BLaER1 (cell line): ENCODE measurements around the gene CPVL.

Experiments
- H3K27ac ChIP-seq: shearing (Covaris generic); formaldehyde crosslinking; 2 replicates; pipeline ENCODE4 v1.8.1; 2022
- H3K27me3 ChIP-seq: shearing (Covaris generic); formaldehyde crosslinking; 2 replicates; pipeline ENCODE4 v1.8.1; 2022
- H3K36me3 ChIP-seq: shearing (Covaris generic); formaldehyde crosslinking; 2 replicates; pipeline ENCODE4 v1.8.1; 2022
- H3K4me1 ChIP-seq: shearing (Covaris generic); formaldehyde crosslinking; 2 replicates; pipeline ENCODE4 v1.8.1; 2022
- H3K4me2 ChIP-seq: shearing (Covaris generic); formaldehyde crosslinking; 2 replicates; pipeline ENCODE4 v1.8.1; 2022
- H3K4me3 ChIP-seq: shearing (Covaris generic); formaldehyde crosslinking; 2 replicates; pipeline ENCODE4 v1.8.1; 2022
- H3K9ac ChIP-seq: shearing (Covaris generic); formaldehyde crosslinking; 2 replicates; pipeline ENCODE4 v1.8.1; 2022
- H3K9me3 ChIP-seq: shearing (Covaris generic); formaldehyde crosslinking; 2 replicates; pipeline ENCODE4 v1.8.1; 2022
- H4K20me1 ChIP-seq: shearing (Covaris generic); formaldehyde crosslinking; 2 replicates; pipeline ENCODE4 v1.8.1; 2022
- Cebpa-rat ChIP-seq: shearing (Covaris generic); IDR thresholded peaks from 2 replicates; pipeline ENCODE4 v1.8.1; 2022

CPVL gene

DNA sequence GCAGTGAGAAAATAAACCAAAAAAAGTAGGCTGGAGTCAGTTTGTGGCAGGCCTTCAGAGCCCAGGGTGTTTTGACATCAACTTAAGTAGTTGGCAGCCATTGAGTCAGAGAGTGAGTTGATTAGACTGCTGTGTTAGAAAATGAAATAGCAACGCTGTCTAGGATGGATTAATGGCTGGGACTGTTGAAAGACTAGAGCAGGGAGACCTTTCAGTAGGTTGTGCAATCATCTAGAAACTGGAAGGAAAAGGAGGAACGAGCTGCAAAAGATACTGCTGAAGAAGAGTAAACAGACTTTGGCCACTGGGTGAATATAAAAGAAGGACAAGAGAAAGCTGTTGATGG, 159.6 kb downstream of the CPVL start:
- Histone ChIP-seq H3K36me3 (no peaks in the 10 kb centered on the region), H3K4me2 (no peak overlapping the region)

DNA sequence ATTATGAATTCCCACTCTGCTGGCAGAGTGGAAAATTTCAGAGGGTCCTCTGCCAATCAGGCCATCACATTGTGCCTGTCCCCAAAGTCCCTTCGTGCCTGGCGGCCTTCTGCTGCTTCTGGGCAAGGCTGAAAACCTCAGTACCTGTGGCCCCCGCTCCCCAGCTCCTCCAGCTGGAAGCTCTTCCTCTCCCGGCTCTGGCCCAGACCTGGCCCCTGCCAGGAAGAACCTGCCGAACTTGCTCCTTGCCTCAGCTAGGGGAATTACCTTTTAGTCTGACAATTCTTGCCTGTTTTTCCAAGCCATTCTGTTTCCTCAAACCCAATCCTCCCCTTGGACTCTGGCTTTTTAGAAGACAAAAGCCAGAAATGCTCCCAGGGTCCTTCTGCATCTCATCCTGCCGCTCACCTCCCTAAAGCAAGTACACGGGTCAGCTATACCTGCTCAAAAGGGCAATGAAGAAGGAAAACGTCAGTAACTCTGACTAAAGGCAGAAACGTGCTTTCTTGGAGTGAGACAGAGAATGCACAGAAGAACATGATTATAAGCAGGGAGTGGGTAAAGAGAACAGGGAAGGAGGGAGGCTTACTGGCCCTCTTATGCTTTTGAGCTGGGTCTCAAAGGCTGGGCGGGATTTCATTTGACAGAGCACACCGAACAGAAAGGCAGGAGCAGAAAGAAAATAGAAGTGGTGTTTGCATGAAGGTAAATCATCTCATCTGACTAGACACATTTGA, 160.1 kb downstream of the CPVL start:
- H3K4me3 ChIP-seq, result no peak overlapping the region
- H3K27me3 ChIP-seq, result no peaks in the 10 kb centered on the region
- no peak for TF ChIP-seq Cebpa-rat
- H4K20me1 ChIP-seq, result no peaks in the 10 kb centered on the region
- H3K9ac ChIP-seq, result no peak overlapping the region
- no peak overlapping the region for H3K27ac ChIP-seq
- H3K36me3 ChIP-seq, result no peaks in the 10 kb centered on the region
- no peaks in the 10 kb centered on the region for H3K9me3 ChIP-seq
- H3K4me1 ChIP-seq, result peaks cover 7% of the 10 kb centered on the region
- H3K4me2 ChIP-seq, result no peak overlapping the region

More for the DNA sequence above, 159.6 kb downstream of the CPVL start:
- Histone ChIP-seq H3K4me3 (no peak overlapping the region), H3K9me3 (no peaks in the 10 kb centered on the region), H3K9ac (no peak overlapping the region), H3K27ac (no peak overlapping the region), H4K20me1 (no peaks in the 10 kb centered on the region), H3K4me1 (peaks cover 7% of the 10 kb centered on the region), H3K27me3 (no peaks in the 10 kb centered on the region)
- peak; percentile 33; the same call in 1 of the 2 replicates for TF ChIP-seq Cebpa-rat

DNA sequence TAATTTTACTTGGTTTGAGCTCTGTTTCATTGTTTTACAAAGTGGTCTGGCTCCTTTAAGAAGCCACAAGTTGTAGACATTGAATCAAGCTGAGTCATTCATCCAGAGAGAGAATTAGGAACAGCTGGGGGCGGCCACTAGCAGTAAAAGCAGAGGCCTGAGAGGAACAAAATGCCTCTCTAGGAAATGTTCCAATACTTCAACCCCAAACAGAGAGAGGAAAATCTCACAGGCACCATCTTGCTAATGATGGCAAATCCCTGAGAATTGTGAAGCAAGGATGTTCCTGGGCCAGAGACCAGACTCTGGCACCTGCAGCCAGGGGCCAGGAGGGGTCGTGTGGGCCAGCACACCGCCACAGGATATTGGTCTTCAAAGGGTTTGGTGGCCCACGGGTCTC, 161.7 kb downstream of the CPVL start:
- H3K9ac ChIP-seq, result no peak overlapping the region
- H3K4me1 ChIP-seq, result peaks cover 7% of the 10 kb centered on the region
- TF ChIP-seq Cebpa-rat, result no peak
- H4K20me1 ChIP-seq, result no peaks in the 10 kb centered on the region
- H3K36me3 ChIP-seq, result no peaks in the 10 kb centered on the region
- H3K9me3 ChIP-seq, result no peaks in the 10 kb centered on the region; the same call in 1 of the 2 replicates
- no peak overlapping the region for H3K4me3 ChIP-seq
- H3K27ac ChIP-seq, result no peak overlapping the region
- H3K4me2 ChIP-seq, result peak overlapping the region; percentile 25
- H3K27me3 ChIP-seq, result no peaks in the 10 kb centered on the region

DNA sequence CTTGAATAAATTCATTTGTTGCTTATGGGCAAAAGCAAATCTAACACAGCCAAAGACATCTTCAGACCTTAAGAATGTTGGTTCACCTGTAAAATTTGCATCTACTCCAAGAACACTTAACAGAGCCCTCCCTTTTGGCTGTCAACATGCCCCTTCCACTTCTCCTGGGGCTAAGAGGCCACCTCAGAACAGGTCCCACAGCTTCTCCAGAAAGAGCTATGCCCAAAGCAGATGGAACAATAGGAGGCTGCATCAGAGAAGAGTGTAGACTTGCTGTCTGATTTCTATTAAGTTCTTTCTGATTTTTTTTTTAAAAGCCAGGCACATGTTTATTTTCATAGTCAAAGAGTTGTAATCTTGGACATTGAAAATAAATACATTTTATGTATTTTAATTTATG, 162.1 kb downstream of the CPVL start:
- Histone ChIP-seq H3K9ac (no peak overlapping the region), H4K20me1 (no peaks in the 10 kb centered on the region), H3K4me1 (peaks cover 7% of the 10 kb centered on the region), H3K27ac (no peak overlapping the region), H3K4me2 (no peak overlapping the region), H3K9me3 (no peaks in the 10 kb centered on the region; the same call in 1 of the 2 replicates), H3K27me3 (no peaks in the 10 kb centered on the region), H3K4me3 (no peak overlapping the region), H3K36me3 (no peaks in the 10 kb centered on the region)
- TF ChIP-seq Cebpa-rat, result no peak

DNA sequence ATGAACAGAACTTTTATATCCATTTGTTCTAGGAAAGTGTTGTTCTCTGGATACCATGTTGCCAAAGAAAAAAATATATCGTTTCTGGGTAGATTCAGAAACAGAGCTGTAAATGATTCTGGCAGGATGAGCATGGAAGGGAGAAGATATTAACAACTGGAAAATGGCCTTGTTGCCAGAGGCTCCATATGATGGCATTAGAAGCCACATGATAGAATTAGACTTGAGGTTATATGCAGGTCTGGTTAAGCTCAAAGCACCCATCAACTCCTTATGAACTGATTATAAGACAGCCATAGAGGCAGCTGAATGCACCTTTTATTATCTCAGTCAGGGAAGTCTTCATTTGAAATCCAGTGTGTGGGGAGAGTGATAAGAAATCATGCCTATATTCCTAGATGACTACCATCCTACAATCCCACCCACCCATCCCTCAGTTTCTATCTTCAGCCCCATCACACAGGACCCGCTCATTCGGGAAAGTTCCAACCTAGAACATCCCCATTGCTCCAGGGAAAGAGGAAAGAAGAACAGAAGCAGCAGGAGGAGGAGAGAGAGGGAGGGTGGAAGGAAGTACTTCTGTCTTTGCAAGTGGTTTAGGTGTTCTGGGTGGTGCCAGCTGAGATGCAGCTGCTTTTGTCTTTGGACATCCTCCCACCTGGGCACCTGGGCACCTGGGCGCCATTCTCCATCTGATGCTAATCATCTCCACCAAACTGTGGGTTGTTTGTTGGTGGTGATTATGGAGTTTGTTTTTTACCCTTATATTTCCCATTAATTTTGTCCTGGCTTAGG, 162.7 kb downstream of the CPVL start:
- Histone ChIP-seq H3K36me3 (no peaks in the 10 kb centered on the region), H3K4me3 (no peak overlapping the region), H3K27ac (no peak overlapping the region), H3K4me1 (peaks cover 7% of the 10 kb centered on the region), H3K4me2 (no peak overlapping the region), H3K27me3 (no peaks in the 10 kb centered on the region), H3K9me3 (peaks cover 5% of the 10 kb centered on the region), H3K9ac (no peak overlapping the region), H4K20me1 (no peaks in the 10 kb centered on the region)
- no peak for TF ChIP-seq Cebpa-rat

DNA sequence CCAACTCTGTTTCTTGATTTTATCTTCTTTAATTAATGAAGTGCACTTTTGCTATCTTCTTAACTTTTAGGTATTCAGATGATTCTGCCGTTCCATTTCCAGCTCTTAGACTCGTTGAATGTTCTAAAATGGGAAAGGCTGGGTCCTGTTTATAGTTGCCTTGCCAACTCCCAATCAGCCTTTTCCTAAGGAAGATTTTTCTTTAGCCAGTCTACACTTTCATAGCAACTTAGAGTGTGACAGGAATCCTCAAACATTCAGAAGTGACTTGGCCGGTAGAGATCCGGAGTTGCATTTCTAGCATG, 165.2 kb downstream of the CPVL start:
- no peak for TF ChIP-seq Cebpa-rat
- H3K4me1 ChIP-seq, result peaks cover 7% of the 10 kb centered on the region
- no peak overlapping the region for H3K4me3 ChIP-seq
- no peak overlapping the region for H3K27ac ChIP-seq
- no peaks in the 10 kb centered on the region for H4K20me1 ChIP-seq
- no peaks in the 10 kb centered on the region for H3K36me3 ChIP-seq
- H3K4me2 ChIP-seq, result no peak overlapping the region
- no peak overlapping the region for H3K9ac ChIP-seq
- peaks cover 30% of the 10 kb centered on the region for H3K9me3 ChIP-seq
- no peaks in the 10 kb centered on the region for H3K27me3 ChIP-seq

DNA sequence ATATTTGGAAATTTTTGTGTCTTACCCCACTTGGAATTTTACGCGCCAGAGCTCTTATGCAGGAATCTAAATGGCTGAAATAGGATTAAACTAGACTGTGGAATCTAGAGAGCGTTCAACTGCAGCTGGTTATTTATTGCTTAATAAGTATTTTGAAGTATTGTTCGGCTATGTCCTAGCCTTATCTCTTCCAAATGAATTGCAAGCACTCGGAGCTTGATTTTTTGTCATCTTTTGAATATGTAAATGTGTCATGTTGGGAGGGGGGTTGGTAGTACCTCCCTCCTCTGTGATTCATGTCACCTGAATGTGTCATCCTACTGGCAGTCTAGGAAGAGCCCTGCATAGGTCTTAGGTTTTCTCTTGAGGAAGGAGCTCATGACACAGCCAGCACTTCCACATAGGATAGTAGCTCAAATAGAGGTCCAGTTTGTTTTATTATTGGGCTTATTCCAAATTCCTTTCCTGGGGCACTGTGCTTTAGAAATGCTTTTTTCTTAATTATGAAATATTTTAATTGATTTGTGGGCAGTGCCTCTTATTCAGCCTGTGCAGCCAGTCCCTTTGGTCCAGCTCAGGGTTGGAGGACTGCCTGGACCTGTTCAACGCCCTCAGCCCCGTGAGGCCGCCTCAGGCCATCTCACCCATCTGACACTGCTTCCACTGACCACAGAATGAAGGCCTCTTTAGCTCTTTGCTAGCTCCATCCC, 165.7 kb downstream of the CPVL start:
- no peak overlapping the region for H3K9ac ChIP-seq
- H3K4me1 ChIP-seq, result peaks cover 7% of the 10 kb centered on the region
- peaks cover 35% of the 10 kb centered on the region for H3K9me3 ChIP-seq
- H4K20me1 ChIP-seq, result no peaks in the 10 kb centered on the region
- TF ChIP-seq Cebpa-rat, result no peak
- H3K27ac ChIP-seq, result no peak overlapping the region
- no peaks in the 10 kb centered on the region for H3K36me3 ChIP-seq
- no peaks in the 10 kb centered on the region for H3K27me3 ChIP-seq
- no peak overlapping the region for H3K4me2 ChIP-seq
- H3K4me3 ChIP-seq, result no peak overlapping the region

DNA sequence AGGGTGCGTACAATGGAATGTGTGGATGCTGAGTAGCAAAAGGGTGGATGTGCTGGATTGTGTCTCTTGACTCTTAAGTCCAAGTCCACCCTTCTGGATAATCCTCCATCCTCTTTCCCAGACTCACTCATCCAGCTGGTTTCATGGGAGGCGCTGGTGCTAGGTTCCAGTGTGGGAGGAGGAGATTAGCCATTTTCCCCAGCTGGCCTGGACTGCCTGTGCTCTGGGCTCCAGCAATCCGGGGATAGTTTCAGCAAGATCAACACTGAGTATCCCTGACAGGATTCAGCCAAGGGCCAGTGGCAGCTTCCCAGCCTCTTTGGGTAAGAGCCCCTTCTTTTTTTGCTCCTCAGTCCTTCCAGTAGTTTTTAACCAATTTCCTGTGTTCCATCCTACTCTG, 166.6 kb downstream of the CPVL start:
- H3K4me2 ChIP-seq, result no peak overlapping the region
- no peaks in the 10 kb centered on the region for H3K27me3 ChIP-seq
- TF ChIP-seq Cebpa-rat, result no peak

DNA sequence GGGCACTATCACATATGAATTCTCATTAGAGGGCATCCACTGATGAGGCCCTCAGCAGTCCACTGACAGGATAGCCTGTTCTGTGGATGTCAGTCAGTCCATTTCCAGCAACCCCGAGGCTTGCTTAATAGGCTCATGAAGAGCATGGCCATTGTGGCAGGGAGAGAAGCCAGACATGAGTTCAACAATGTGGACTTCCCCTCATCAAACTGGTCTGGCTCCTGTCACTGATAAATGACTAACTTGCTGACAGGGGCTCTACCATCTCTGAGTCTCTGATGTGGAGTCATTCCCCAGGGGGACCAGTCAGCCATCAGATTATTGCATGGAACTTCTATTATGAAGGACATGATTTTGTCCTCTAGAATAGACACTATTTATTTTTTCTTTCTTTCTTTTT, 168.5 kb downstream of the CPVL start:
- Histone ChIP-seq H3K27ac (no peak overlapping the region), H3K27me3 (no peaks in the 10 kb centered on the region), H3K4me3 (no peak overlapping the region), H4K20me1 (no peaks in the 10 kb centered on the region), H3K36me3 (0 out of 2 replicates have a peak, but pooled peaks cover 3% of the 10 kb centered on the region), H3K9ac (no peak overlapping the region), H3K4me2 (no peak overlapping the region), H3K9me3 (peaks cover 62% of the 10 kb centered on the region), H3K4me1 (no peaks in the 10 kb centered on the region)
- no peak for TF ChIP-seq Cebpa-rat

More for the DNA sequence above, 166.6 kb downstream of the CPVL start:
- Histone ChIP-seq H3K9ac (no peak overlapping the region), H4K20me1 (no peaks in the 10 kb centered on the region), H3K36me3 (no peaks in the 10 kb centered on the region), H3K27ac (no peak overlapping the region), H3K4me3 (no peak overlapping the region), H3K9me3 (peaks cover 43% of the 10 kb centered on the region), H3K4me1 (peaks cover 6% of the 10 kb centered on the region)

DNA sequence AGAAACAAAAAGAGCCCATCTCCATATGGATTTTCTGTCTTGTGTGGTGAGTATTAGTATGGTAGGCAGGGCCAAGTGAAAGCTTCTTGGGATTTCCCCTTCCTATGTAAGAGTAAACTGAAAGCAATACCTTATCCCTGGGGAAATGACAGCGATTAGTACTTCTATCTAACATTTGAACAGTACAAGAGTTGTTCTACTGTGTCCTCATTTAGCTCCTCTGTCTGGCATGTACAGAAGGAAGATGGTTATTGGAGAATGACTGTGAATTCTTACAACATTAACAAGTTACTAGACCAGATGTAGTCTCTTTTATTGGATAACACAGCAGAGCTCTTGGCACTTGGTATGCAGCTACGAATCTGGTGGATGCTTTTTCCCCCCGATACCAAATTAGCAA, 170.3 kb downstream of the CPVL start:
- 0 out of 2 replicates have a peak, but pooled peaks cover 3% of the 10 kb centered on the region for H3K36me3 ChIP-seq
- no peak overlapping the region for H3K4me2 ChIP-seq
- H3K4me3 ChIP-seq, result no peak overlapping the region
- TF ChIP-seq Cebpa-rat, result no peak
- peaks cover 78% of the 10 kb centered on the region for H3K9me3 ChIP-seq
- no peak overlapping the region for H3K27ac ChIP-seq
- no peaks in the 10 kb centered on the region for H3K27me3 ChIP-seq
- no peaks in the 10 kb centered on the region for H4K20me1 ChIP-seq
- H3K9ac ChIP-seq, result no peak overlapping the region
- H3K4me1 ChIP-seq, result no peaks in the 10 kb centered on the region
